ENCODE data around the gene ZNF624. TPM values are rescaled to one million over a fixed set of nuclear protein-coding genes. Genes with fewer than 3 reads are reported as not detected.

The ZNF624 gene
- total RNA-seq, 3 donors from 2014 or later: 4.5 to 7.2 (median 4.7) TPM

GRCh38 chr17:16652252-16652651 is 1.4 kb downstream of the ZNF624 start:
- Histone ChIP-seq H3K36me3 (ENCODE audit: low read depth) (no peaks in the 10 kb centered on the region), H3K4me3 (no peak overlapping the region), H3K4me1 (ENCODE audit: low read depth) (peaks cover 7% of the 10 kb centered on the region), H3K9me3 (no peaks in the 10 kb centered on the region)
- DNase-seq: no peak
- ATAC-seq: no peak
- TF ChIP-seq, protein P1, sequence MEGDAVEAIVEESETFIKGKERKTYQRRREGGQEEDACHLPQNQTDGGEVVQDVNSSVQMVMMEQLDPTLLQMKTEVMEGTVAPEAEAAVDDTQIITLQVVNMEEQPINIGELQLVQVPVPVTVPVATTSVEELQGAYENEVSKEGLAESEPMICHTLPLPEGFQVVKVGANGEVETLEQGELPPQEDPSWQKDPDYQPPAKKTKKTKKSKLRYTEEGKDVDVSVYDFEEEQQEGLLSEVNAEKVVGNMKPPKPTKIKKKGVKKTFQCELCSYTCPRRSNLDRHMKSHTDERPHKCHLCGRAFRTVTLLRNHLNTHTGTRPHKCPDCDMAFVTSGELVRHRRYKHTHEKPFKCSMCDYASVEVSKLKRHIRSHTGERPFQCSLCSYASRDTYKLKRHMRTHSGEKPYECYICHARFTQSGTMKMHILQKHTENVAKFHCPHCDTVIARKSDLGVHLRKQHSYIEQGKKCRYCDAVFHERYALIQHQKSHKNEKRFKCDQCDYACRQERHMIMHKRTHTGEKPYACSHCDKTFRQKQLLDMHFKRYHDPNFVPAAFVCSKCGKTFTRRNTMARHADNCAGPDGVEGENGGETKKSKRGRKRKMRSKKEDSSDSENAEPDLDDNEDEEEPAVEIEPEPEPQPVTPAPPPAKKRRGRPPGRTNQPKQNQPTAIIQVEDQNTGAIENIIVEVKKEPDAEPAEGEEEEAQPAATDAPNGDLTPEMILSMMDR (IDR thresholded peaks at IDR 0.05): no peak
- intact Hi-C loops (cut with DNase I, micrococcal nuclease): no loop called here

- no peaks in the 10 kb centered on the region for H3K36me3 ChIP-seq (ENCODE audit: low read depth)
- intact Hi-C loops (cut with DNase I, micrococcal nuclease): no loop called here
- TF ChIP-seq, protein P1 (IDR thresholded peaks at IDR 0.05): no peak
- H3K4me1 ChIP-seq (ENCODE audit: low read depth): peaks cover 7% of the 10 kb centered on the region
- DNase-seq (no peak), ATAC-seq (no peak)
- no peaks in the 10 kb centered on the region for H3K9me3 ChIP-seq
- no peak overlapping the region for H3K4me3 ChIP-seq
These were observed 4.1 kb downstream of the ZNF624 start for GRCh38 chr17:16649585-16649984.

DNA sequence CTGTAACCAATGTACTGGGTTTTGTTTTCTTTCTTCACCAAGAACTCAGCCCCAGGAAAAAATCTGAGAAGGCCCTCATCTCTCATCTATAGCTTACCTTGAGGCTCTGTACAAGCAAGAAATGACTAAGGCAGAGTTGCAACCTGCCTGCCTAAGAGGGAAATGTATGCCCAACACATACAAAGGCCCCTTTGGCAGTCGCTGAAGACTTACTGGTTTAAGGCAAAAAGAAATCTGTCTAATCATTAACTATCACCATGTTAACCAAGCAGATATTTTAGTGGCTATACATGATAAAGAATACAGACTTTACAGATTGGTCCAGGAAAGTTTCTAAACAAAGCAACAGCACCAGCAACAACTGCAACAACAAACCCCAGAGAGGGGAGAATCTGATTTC is 14.2 kb downstream of the ZNF624 start:
- Histone ChIP-seq H3K36me3 (ENCODE audit: low read depth) (no peaks in the 10 kb centered on the region), H3K4me1 (ENCODE audit: low read depth) (no peaks in the 10 kb centered on the region), H3K9me3 (peaks cover 5% of the 10 kb centered on the region), H3K4me3 (no peak overlapping the region)
- ATAC-seq: no peak
- intact Hi-C loops (cut with DNase I, micrococcal nuclease): no loop called here
- TF ChIP-seq, protein P1 (IDR thresholded peaks at IDR 0.05): no peak
- no peak for DNase-seq

GRCh38 chr17:16623282-16623681 is 30.4 kb downstream of the ZNF624 start:
- DNase-seq: no peak
- H3K36me3 ChIP-seq (ENCODE audit: low read depth): no peaks in the 10 kb centered on the region
- H3K9me3 ChIP-seq: peaks cover 98% of the 10 kb centered on the region
- no peak for ATAC-seq
- intact Hi-C loops (cut with DNase I, micrococcal nuclease): no loop called here
- no peak overlapping the region for H3K4me3 ChIP-seq
- no peaks in the 10 kb centered on the region for H3K4me1 ChIP-seq (ENCODE audit: low read depth)
- TF ChIP-seq, protein P1 (IDR thresholded peaks at IDR 0.05): no peak

DNA sequence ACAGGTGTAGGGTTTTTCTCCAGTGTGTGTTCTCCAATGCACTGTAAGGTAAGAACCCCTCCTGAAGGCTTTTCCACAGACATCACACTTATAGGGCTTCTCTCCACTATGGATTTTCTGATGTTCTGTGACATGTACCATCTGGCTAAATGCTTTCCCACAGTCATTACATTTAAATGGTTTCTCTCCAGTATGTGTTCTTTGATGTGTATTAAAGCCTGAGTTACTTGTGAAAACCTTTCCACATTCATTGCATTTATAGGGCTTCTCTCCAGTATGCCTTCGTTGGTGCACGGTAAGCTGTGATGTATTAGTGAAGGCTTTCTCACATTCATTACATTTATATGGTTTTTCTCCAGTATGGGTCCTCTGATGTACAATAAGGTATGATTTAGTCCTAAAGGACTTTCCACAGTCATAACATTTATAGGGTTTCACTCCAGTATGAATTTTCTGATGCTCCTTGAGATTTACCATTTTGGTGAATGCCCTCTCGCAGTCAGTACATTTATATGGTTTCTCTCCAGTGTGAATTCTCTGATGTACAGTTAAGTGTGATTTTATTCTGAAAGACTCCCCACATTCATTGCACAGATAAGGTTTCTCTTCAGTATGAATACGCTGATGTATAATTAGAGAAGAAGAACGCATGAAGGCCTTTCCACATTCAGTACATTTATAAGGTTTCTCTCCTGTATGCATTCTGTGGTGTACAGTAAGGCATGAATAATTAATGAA is 30.9 kb downstream of the ZNF624 start:
- Histone ChIP-seq H3K9me3 (peaks cover 98% of the 10 kb centered on the region), H3K36me3 (ENCODE audit: low read depth) (no peaks in the 10 kb centered on the region)

More for the DNA sequence above, 30.9 kb downstream of the ZNF624 start:
- TF ChIP-seq, protein P1 (IDR thresholded peaks at IDR 0.05): no peak
- Histone ChIP-seq H3K4me1 (ENCODE audit: low read depth) (no peaks in the 10 kb centered on the region), H3K4me3 (no peak overlapping the region)
- DNase-seq (no peak), ATAC-seq (no peak)
- intact Hi-C loops (cut with DNase I, micrococcal nuclease): no loop called here
